Natural killer cell (primary cell): ENCODE results near the gene HINFP. TPM values are rescaled to one million over a fixed set of nuclear protein-coding genes. Genes with fewer than 3 reads are reported as not detected.

Source experiments
- ATAC-seq, 3 donors: fragments of 150-1000 bp in 2 of 3; fragments of 200-7000 bp in 1 of 3; cut with Tn5 transposase; 1 replicate in 1 of 3; 2 replicates in 2 of 3; pipeline ENCODE4 v1.10.0; 2021; ENCODE audit warnings: mild to moderate bottlenecking in 2 of 3, moderate library complexity in 2 of 3
- DNase-seq, 2 donors: peaks; one replicate each; pipeline versions ENCODE4 v3.0.0 to v3.0.0-alpha.2; 2013 to 2021; ENCODE audit warnings: mixed read lengths in 1 of 2
- H3K27ac ChIP-seq: one replicate; pipeline ENCODE4 v1.5.1; 2013; ENCODE audit warnings: mild to moderate bottlenecking, low read length
- H3K27me3 ChIP-seq: one replicate; pipeline ENCODE4 v1.6.1; 2013; ENCODE audit warnings: low read length; ENCODE audit not compliant: control insufficient read depth, insufficient read depth
- H3K36me3 ChIP-seq: one replicate; pipeline ENCODE4 v1.6.1; 2013; ENCODE audit warnings: low read length; ENCODE audit not compliant: control insufficient read depth, insufficient read depth
- H3K4me1 ChIP-seq: one replicate; pipeline ENCODE4 v1.6.1; 2013; ENCODE audit warnings: low read length; ENCODE audit not compliant: control insufficient read depth, insufficient read depth
- H3K4me3 ChIP-seq: one replicate; pipeline ENCODE4 v1.5.1; 2013; ENCODE audit warnings: low read length
- H3K9me3 ChIP-seq: one replicate; pipeline ENCODE4 v1.6.1; 2013; ENCODE audit warnings: low read length; ENCODE audit not compliant: control insufficient read depth, insufficient read depth
- H3K27ac Mint-ChIP-seq, 2 donors: one replicate each; pipeline ENCODE4 v1.8.0; 2022; ENCODE audit warnings: mild to moderate bottlenecking in 2 of 2, mixed read lengths in 2 of 2, moderate library complexity in 1 of 2
- H3K27me3 Mint-ChIP-seq, 2 donors: one replicate each; pipeline ENCODE4 v1.8.0; 2022; ENCODE audit warnings: low read depth in 2 of 2, mixed read lengths in 2 of 2
- H3K36me3 Mint-ChIP-seq: one replicate; pipeline ENCODE4 v1.8.0; 2022; ENCODE audit warnings: mixed read lengths
- H3K4me1 Mint-ChIP-seq, 2 donors: one replicate each; pipeline ENCODE4 v1.8.0; 2022; ENCODE audit warnings: mixed read lengths in 2 of 2
- H3K4me3 Mint-ChIP-seq: one replicate; pipeline ENCODE4 v1.8.0; 2022; ENCODE audit warnings: mild to moderate bottlenecking, moderate library complexity, mixed read lengths
- H3K9me3 Mint-ChIP-seq, 2 donors: one replicate each; pipeline ENCODE4 v1.8.0; 2022; ENCODE audit warnings: mixed read lengths in 2 of 2
- WGBS: methylation state at CpG from one replicate; pipeline ENCODE4 v1.1.7; 2013; ENCODE audit warnings: missing lambda C conversion rate; ENCODE audit not compliant: insufficient coverage; 5-methylcytosine and 5-hydroxymethylcytosine counted together
- intact Hi-C: fragments of 100-400 bp; cut with micrococcal nuclease; formaldehyde crosslinking; loops from one replicate; pipeline ENCODE4 v1.14.2; 2022
- total RNA-seq, 4 donors: library from RNA; stranded (reverse); fragments of 120-200 nt in 1 of 4; gene quantifications; one replicate each; pipeline versions ENCODE4 v1.2.3 to v1.2.4, GENCODE V29; 2013 to 2022
- TF ChIP-seq, protein P1 (sequence below): fragments of 200-600 bp; IDR thresholded peaks from one replicate; pipeline ENCODE4 v1.8.0; 2022; ENCODE audit warnings: antibody characterized with exemption

HINFP gene
- total RNA-seq, 3 donors from 2014 or later (not counting 1 experiment from before 2014, with no cell fraction given), result 30.2 to 38.2 (median 31.5) TPM

GRCh38 chr11:119179342-119179741, 58.0 kb downstream of the HINFP start:
- Mint-ChIP-seq H3K9me3 (no peaks in the 10 kb centered on the region), H3K4me1 (no peaks in the 10 kb centered on the region), H3K27ac (no peak overlapping the region), H3K36me3 (no peaks in the 10 kb centered on the region), H3K4me3 (no peak overlapping the region), H3K27me3 (no peaks in the 10 kb centered on the region)
- H3K4me1 ChIP-seq, result no peaks in the 10 kb centered on the region
- 98% methylated on average over 6 of the region's 6 CpGs for WGBS
- no peak overlapping the region for H3K27ac ChIP-seq
- H3K36me3 ChIP-seq, result peaks cover 16% of the 10 kb centered on the region
- DNase-seq (no peak), ATAC-seq (no peak)
- intact Hi-C loops, result no loop called here
- H3K4me3 ChIP-seq, result no peak overlapping the region
- no peaks in the 10 kb centered on the region for H3K27me3 ChIP-seq
- no peaks in the 10 kb centered on the region for H3K9me3 ChIP-seq
- TF ChIP-seq, protein P1, sequence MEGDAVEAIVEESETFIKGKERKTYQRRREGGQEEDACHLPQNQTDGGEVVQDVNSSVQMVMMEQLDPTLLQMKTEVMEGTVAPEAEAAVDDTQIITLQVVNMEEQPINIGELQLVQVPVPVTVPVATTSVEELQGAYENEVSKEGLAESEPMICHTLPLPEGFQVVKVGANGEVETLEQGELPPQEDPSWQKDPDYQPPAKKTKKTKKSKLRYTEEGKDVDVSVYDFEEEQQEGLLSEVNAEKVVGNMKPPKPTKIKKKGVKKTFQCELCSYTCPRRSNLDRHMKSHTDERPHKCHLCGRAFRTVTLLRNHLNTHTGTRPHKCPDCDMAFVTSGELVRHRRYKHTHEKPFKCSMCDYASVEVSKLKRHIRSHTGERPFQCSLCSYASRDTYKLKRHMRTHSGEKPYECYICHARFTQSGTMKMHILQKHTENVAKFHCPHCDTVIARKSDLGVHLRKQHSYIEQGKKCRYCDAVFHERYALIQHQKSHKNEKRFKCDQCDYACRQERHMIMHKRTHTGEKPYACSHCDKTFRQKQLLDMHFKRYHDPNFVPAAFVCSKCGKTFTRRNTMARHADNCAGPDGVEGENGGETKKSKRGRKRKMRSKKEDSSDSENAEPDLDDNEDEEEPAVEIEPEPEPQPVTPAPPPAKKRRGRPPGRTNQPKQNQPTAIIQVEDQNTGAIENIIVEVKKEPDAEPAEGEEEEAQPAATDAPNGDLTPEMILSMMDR, result no peak

DNA sequence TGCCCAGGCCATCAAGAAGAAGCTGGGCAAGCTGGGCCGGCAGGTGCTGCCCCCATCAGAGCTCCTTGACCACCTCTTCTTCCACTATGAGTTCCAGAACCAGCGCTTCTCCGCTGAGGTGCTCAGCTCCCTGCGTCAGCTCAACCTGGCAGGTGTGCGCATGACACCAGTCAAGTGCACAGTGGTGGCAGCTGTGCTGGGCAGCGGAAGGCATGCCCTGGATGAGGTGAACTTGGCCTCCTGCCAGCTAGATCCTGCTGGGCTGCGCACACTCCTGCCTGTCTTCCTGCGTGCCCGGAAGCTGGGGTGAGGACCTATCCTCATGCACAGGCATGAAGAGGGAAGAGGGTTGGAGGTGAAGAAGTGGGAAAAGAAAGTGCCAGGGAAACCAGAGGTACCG, 58.6 kb downstream of the HINFP start:
- no peaks in the 10 kb centered on the region for H3K4me1 ChIP-seq
- DNase-seq, result no peak
- TF ChIP-seq, protein P1, result no peak
- H3K4me3 ChIP-seq, result no peak overlapping the region
- H3K27ac ChIP-seq, result no peak overlapping the region
- no peaks in the 10 kb centered on the region for H3K27me3 Mint-ChIP-seq
- no peaks in the 10 kb centered on the region for H3K4me1 Mint-ChIP-seq
- H3K27me3 ChIP-seq, result no peaks in the 10 kb centered on the region
- H3K27ac Mint-ChIP-seq, result no peak overlapping the region
- no peaks in the 10 kb centered on the region for H3K9me3 Mint-ChIP-seq
- no peaks in the 10 kb centered on the region for H3K9me3 ChIP-seq
- intact Hi-C loops, result no loop called here
- H3K36me3 ChIP-seq, result peaks cover 13% of the 10 kb centered on the region
- no peak for ATAC-seq
- WGBS, result 99% methylated on average over 10 of the region's 10 CpGs
- H3K36me3 Mint-ChIP-seq, result no peaks in the 10 kb centered on the region
- H3K4me3 Mint-ChIP-seq, result no peak overlapping the region

- no peaks in the 10 kb centered on the region for H3K9me3 ChIP-seq
- DNase-seq (no peak), ATAC-seq (no peak)
- peaks cover 13% of the 10 kb centered on the region for H3K36me3 ChIP-seq
- Mint-ChIP-seq H3K36me3 (no peaks in the 10 kb centered on the region), H3K4me3 (no peak overlapping the region), H3K27ac (no peak overlapping the region), H3K4me1 (no peaks in the 10 kb centered on the region), H3K9me3 (no peaks in the 10 kb centered on the region), H3K27me3 (no peaks in the 10 kb centered on the region)
- H3K27ac ChIP-seq, result no peak overlapping the region
- intact Hi-C loops, result no loop called here
- 96% methylated on average over 6 of the region's 6 CpGs for WGBS
- H3K27me3 ChIP-seq, result no peaks in the 10 kb centered on the region
- TF ChIP-seq, protein P1, result no peak
- no peaks in the 10 kb centered on the region for H3K4me1 ChIP-seq
- no peak overlapping the region for H3K4me3 ChIP-seq
These were observed 59.6 kb downstream of the HINFP start for GRCh38 chr11:119180729-119181676.
